ENCODE measurements around the gene GIT2.

- TF ChIP-seq REST (IDR thresholded peaks at IDR 0.05; ENCODE audit: unreplicated experiment) = no peak
- TF ChIP-seq EZH2phosphoT487 (IDR thresholded peaks at IDR 0.05; ENCODE audit: unreplicated experiment) = no peak
- TF ChIP-seq POLR2AphosphoS5 (IDR thresholded peaks at IDR 0.05; ENCODE audit: low read depth) = no peak
- no peak for TF ChIP-seq CTCF (conservative IDR thresholded peaks at IDR 0.05; ENCODE audit: low read depth in 2 of 2)
- TF ChIP-seq NANOG (IDR thresholded peaks at IDR 0.05; ENCODE audit: borderline replicate concordance) = no peak
- TF ChIP-seq EZH2 (IDR thresholded peaks at IDR 0.05; ENCODE audit: low read depth, unreplicated experiment) = no peak
- TF ChIP-seq ETS1 (IDR thresholded peaks at IDR 0.05) = no peak
- no peak for TF ChIP-seq CREB1 (CRISPR knock-in tag; IDR thresholded peaks at IDR 0.05; ENCODE audit: low read depth)
- TF ChIP-seq ZNF331 (CRISPR knock-in tag; IDR thresholded peaks at IDR 0.05; ENCODE audit: low read depth) = no peak
- TF ChIP-seq JUNB (IDR thresholded peaks at IDR 0.05; ENCODE audit: unreplicated experiment) = no peak
- no peak for TF ChIP-seq ZNF114 (CRISPR knock-in tag; IDR thresholded peaks at IDR 0.05)
- no peak for TF ChIP-seq ZNF462 (CRISPR knock-in tag; IDR thresholded peaks at IDR 0.05)
These were observed 81.7 kb downstream of the GIT2 start for GRCh38 chr12:109914461-109914860.

All from GM23338 (cell line).